ENCODE data around the gene PRKCE.

DNA sequence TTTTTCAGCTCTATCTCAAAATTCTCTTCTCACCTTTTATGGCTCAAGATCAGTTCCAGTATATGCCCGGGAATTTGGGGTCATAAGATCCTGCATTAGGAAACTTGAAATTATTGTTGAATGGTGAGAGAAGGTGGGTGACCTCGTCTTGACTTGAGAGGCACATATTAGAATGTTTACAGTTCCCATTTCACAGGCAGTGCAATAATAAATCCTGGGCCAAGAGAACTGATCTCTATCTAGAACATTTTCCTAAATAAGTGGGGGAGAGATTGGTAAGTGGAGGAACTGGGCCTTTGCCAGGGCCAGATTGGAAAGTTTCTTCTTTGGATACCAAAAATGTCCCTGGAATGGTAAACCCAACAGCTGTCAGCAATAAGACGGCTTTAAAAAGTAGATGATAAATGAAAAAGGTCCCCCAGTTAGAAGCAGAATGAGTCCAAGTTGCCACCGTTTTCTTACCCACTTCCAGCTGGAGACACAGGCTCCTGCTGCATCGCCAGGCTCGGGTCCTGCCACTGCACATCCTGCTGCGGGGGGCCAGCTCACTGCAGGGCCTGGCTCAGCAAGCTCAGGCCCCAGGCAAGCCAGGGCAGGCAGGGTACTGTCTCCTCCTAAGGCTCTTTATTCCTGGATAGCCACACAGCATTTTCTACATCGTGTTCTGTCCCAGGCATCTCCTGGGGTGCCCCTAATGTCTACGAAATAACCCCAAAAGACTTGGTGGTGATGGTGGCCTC lies 519.3 kb downstream of the PRKCE start:
- TF ChIP-seq, protein P1, sequence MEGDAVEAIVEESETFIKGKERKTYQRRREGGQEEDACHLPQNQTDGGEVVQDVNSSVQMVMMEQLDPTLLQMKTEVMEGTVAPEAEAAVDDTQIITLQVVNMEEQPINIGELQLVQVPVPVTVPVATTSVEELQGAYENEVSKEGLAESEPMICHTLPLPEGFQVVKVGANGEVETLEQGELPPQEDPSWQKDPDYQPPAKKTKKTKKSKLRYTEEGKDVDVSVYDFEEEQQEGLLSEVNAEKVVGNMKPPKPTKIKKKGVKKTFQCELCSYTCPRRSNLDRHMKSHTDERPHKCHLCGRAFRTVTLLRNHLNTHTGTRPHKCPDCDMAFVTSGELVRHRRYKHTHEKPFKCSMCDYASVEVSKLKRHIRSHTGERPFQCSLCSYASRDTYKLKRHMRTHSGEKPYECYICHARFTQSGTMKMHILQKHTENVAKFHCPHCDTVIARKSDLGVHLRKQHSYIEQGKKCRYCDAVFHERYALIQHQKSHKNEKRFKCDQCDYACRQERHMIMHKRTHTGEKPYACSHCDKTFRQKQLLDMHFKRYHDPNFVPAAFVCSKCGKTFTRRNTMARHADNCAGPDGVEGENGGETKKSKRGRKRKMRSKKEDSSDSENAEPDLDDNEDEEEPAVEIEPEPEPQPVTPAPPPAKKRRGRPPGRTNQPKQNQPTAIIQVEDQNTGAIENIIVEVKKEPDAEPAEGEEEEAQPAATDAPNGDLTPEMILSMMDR (IDR thresholded peaks at IDR 0.05) = no peak
- no peak for TF ChIP-seq POLR2A (IDR thresholded peaks at IDR 0.05)
